Measurements from ENCODE around the gene ZNF331.

ZNF331 gene

DNA sequence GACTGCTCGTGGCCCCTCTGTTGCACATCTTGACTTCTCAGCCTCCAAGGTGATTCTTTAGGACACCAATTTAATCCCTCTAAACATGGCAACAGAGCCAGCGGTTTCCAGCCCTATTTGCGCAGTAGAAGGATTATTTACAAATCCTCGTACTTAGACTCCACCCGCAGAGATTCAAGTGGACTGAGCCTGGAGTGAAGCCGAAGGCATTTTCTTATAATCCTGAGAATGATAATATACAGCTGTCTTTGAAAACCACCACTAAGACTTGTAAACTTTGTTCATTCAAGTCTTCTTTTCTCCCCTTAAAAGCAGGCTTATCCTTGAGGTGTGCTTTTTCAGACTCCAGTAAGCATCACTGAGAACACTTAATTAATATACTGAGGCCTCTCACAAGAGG lies 89.0 kb downstream of the ZNF331 start:
- DNase-seq (ENCODE audit: low read depth): no peak
